ENCODE data around the gene CDK12.
"Not testable (repeated sequence)": the region's sequence is repeated elsewhere in the genome, so short reads cannot be mapped to it uniquely, and the experiment has no call there.

GRCh38 chr17:39468610-39469009 is 7.3 kb downstream of the CDK12 start:
- not testable (repeated sequence) for TF ChIP-seq CTCF (conservative IDR thresholded peaks at IDR 0.05 in 1 of 2, IDR thresholded peaks at IDR 0.05 in 1 of 2; ENCODE audit: low read depth in 1 of 2, low read length in 2 of 2); EZH2 (IDR thresholded peaks at IDR 0.05; ENCODE audit: low read length, missing control alignments)

Measured in fibroblast of lung (primary cell).